HG02763 (cell line): ENCODE results near the gene KHDRBS2.

Experiments
- ATAC-seq: cut with Tn5 transposase; IDR thresholded peaks from one replicate; pipeline ENCODE4 v1.9.1; 2021; ENCODE audit warnings: mild to moderate bottlenecking, moderate library complexity; ENCODE audit not compliant: unreplicated experiment

KHDRBS2 gene

DNA sequence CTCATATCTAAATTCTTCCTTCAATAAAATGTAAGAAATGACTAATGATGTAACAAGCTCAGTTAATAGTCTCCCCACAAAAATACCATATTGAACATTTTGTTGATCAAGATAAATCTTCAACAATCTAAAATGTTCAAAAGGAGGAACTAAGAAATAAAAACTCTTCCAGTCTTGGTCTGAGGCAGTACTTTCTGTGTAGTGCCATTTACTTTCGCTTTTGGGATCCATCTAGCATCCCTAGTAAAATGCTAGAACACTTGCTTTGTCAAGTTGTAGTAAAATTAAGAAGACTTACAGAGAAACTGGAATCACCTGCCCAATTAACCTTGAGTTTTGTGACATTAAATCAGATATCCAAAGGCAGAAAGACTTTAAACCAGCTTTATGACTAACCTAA, 246.4 kb downstream of the KHDRBS2 start:
- ATAC-seq, result no peak

DNA sequence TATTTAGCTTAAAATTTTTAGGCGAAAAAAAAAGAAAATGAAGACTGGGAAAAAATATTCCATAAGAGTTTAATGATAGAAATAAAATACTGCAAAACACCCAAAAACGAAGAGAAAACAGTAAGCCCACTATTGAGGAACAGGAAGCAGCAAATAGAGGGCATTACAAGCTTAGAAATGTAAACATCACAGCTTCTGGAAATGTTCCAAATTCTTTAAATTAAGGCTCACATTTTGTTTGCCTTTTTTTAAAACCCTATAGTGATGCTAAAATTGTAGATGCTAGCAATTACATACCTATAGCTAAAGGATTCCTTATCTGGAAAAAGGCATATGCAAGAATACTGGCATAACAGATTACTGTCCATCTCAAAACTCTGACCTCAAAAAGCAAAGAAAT, 248.6 kb downstream of the KHDRBS2 start:
- no peak for ATAC-seq

DNA sequence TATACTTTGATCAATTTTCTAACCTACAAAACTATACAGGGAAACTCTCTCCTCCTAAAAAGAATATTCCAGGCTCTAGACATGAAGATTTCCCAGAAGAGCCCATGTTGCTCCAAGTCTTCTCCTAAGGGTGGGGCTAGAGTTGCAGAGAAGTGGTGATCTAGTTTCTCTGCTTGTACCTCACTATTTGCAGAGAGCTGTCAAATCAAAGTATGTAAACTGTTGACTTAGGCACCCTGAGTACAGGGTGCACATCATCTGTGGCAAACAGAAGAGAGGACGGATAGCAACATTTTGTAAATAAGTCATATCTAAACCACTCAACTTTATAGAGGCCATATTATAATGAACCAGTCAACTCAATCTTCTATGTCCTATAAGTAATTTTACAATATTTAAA, 250.1 kb downstream of the KHDRBS2 start:
- no peak for ATAC-seq

DNA sequence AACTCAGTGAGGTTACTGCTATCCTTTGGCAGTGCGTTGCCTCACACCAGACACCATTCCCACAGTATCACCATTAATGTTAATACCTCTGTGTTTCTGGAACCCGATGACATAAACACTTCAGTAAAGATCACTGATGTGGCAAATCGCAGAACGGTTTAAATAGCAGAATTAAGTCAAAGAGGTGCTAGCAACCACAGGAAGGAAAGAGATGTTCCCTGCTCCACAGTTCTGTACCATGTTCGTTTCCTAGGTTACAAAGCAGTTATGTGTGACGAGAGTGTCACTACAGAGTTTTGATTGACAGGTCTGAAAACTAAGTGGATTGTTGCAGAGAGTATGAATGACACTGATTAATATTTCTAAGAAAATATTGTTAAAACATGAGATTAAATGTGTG, 272.3 kb downstream of the KHDRBS2 start:
- no peak for ATAC-seq

DNA sequence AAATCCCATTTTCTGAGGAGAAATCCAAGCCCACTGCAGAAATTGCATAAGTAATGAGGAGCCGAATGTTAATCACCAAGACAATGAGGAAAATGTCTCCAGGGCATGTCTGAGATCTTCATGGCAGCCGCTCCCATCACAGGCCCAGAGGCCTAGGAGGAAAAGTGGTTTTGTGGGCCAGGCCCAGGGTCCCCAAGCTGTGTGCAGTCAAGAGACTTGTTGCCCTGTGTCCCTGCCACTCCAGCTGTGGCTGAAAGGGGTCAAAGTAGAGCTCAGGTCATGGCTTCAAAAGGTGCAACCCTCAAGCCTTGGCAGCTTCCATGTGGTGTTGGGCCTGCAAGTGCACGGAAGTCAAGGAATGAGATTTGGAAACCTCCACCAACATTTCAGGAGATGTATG, 276.6 kb downstream of the KHDRBS2 start:
- no peak for ATAC-seq

DNA sequence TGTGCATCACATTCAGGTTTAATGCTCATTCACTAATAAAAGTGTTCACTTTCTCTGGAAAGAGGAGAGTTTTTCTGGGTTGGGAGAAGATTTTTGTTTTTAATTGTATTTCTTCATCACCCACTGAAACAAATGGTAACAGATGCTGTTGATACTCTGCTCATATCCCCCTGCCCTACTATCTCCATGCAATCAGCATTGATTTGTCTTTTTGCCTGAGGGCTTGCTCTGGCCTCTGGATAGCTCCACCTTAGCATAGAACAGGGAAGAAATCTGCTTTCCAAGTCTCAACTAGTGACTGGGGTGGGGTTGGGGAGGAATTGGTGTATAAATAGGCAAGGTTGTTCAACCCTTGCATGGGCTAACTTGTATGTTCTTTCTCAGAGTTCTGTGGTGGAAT, 296.4 kb downstream of the KHDRBS2 start:
- no peak for ATAC-seq

DNA sequence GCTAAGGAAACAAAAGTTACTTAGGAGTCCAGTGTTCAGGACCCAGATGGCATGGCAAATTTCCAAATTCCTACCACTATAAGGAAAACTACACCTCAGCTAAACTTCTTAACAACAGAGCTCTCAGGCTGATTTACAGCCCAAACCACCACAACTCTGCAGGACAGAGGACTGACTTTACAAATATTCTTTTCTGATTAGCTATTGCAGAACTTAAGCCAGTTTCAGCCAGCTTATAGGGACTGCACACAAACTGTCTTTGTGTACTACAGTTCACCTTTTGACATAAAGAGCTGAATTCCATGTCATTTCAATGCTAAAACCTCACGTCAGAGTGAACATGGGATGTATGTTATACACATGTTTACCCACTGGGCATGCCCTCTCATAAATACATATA, 305.4 kb downstream of the KHDRBS2 start:
- ATAC-seq, result no peak

DNA sequence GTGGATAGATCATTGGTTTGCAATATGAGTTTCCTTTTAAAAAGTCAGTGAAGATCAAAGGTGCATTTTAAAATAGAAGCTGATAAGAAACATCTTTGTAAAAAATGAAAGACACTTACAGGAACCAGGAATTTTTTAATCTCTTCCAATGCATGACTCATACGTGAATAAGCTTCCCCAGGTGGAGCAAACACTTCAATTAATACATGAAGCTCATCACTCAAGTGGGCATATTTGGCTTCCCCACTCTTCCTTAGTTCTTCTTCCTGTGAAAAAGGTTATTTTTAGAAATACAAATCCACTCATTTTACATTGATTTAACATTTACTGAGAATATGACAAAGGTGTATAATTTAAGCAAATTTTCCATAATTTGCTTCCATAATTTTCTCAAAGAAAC, 308.1 kb downstream of the KHDRBS2 start:
- ATAC-seq, result no peak

DNA sequence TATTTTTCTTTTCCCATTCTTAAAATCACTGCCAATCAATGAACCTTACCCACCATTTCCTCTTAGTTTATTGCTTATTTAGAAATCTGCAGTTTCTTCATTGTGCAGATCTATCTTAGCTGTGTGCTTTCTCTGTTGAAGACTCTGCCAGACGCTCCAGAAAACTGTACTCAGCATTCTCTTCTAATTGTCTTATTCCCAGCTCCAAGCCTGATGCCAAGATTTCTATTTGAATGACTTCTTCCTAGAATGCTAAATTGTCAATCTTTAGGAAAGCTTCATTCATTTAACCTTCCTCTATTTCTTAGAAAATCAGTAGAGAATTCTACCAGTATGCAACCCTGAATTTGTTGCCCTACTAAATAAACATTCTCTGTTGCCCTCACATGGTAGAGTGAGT, 308.9 kb downstream of the KHDRBS2 start:
- no peak for ATAC-seq

DNA sequence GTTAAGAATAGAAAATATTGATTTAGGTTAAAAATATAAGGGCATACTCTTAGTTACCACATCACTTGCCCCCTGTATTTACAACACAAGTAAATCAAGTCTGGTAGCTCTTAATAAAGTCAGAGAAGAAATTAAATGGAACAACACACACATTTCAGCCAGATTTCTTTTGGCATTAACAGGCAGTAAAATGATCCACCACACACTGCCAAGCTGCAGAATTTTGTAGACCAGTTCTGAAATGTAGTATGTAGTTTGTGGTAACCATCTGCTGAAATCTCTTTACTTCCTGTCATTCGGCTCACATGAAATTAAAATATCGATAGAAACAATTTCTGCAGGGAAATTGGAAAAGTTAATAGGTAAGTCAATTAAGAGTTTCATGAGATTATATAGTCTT, 326.8 kb downstream of the KHDRBS2 start:
- no peak for ATAC-seq

DNA sequence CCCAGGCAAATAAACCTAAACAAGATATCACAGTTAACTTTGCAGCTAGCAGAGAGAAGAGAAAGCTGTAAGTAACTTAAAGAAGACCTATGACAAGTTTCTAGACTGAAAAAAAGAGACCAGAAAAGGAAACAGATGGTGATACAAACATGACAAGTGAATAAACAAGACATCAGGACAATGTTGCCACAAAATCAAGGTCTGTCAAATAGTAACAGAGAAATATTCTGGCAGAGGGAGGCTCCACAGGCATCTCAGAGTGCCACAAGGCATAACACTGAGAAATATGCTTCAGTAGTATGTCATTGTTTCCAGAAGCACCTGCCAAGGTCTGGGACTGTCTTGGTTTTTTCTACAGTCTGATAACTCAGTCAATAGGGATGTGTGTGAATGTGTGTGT, 332.2 kb downstream of the KHDRBS2 start:
- no peak for ATAC-seq

DNA sequence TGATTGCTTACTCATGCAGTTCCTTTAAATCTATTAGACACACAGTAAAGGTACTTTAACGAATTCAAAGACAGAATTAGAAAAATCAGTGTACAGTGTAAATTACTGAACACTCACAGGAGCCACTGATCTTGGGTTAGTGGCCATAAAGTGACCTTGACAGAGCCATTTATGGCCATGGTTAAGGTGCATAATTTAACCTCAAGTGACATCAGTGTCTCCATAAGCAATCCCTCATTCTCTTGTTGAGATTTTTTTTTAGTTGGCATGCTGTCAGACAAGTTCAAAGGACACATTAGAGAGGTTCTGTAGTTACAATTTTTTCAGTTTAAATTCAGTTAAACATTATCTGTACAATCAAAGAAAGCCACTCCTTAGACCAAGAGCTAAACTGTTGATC, 334.4 kb downstream of the KHDRBS2 start:
- no peak for ATAC-seq

DNA sequence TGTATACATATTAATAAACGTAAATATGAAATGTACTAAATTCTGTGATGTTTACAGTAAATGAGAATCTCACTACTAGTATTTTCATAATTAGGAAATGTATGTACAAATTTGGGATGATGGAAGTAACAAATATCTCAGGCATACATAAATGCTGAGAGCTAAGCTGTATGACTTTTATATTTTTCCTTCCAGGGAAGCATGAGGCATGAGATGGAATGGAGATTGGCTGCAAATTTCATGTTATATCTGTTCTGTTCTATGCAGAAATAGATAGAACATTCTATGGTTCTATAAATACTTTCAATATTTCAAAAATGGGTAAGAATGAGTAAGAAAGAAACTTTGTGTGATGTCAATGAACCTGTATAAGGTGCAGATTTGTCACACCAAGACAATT, 335.2 kb downstream of the KHDRBS2 start:
- ATAC-seq, result no peak

DNA sequence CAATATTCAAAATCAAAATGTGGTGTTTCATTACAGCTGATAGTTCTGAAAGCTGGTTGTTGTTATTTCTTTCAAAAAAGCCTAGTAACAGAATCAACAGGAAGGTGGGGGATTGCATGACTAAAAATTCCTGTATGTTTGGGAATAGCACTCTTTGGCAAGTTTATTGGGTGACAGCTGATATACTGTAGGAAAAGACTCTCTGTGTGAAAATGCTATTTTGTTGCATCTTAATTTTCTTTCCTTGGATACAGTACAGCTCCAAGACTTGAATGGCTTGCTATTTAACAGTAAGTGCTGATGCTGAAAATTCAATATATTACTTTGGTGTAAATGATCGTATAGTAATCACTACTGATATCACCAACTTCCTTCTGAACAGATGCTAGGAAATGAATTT, 336.1 kb downstream of the KHDRBS2 start:
- ATAC-seq, result no peak

DNA sequence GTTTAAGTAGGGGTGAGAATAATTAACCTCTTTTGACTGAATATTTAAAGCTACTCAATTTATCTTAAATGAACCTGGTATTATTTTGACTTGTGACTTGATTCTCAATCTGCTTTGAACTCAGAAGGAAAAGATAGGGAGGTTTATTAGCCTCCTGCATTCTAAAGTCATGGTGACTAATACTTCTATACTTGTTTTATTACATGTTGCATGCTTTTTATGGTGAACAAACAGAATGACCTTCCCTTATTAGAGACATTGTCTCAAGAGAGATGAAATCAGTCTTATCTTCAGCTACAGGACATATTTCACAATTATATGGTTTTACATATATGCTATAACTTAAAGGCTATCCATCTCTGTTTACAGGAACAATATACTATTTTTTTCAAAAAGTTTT, 336.9 kb downstream of the KHDRBS2 start:
- ATAC-seq, result no peak

DNA sequence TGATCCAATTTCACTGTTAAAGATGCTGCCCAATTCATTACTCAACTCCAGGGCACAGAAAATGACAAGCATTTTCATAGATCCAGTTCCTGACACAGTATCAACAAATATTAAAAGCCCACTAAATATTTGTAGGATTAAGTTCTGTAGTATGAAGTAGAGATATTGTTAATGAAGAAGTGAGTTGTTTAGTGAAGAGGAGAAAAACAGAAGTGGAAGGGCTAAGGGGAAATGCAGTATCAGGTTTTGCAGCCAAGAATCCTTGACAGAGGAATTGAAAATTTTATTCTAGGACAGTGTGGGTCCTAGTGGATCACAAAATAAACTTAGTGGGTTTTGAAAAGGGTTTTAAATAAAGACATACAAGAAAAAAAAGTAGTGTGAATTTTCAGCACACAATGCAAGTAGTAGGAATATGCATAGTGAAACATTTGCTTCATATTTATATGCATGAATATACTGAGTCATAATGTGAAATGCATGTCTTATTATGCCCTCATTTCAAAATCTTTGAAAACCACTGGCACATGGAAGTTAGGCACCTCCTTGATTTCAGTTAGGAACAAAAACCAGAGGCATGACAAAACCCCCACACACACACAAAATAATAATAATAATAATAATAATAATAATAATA, 338.6 kb downstream of the KHDRBS2 start:
- no peak for ATAC-seq

DNA sequence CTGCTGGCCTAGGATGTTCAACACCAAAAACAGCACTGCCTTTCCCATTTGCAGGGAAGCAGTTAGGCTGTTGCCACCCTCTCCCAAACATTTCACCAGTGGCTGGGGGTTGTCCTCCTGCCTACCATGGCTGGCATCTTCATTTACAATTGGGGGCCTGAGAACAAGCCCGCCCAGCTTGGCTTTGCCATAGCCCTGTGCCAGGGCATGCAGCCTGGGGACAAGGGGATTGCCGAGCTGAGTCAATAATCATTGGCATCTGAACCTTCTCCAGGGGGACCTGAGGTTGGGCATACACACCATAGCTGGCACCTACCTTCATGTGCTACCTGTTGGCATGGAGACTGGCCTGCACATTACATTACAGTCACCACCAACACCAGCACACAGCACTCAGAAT, 345.1 kb downstream of the KHDRBS2 start:
- ATAC-seq, result no peak

DNA sequence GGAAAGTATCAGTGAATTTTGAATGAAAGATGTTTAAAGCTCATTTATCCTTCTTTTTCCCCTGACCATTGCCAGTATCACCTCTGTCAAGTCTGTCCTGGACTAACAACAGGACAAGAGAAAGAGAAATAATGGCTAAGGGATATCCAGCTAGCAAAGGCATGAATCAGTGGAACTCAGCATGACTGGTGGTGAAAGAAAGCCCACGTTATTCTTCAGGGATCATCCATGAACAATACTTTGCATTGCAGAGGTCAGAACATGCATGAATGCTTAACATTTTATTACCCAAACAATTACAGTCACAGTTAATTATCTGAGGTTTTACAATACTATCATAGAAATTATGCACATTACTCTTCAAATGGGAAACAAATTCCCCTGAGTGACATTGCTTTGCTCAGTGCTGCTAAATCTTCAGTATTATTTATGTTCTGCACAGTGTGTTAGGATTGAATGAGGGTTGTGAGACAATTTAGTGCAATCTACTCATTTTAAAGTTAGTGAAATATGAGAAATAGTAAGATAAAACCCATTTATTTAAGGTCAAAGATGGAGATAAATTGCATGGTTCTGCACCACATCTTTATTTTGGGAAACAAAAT, 350.7 kb downstream of the KHDRBS2 start:
- no peak for ATAC-seq

DNA sequence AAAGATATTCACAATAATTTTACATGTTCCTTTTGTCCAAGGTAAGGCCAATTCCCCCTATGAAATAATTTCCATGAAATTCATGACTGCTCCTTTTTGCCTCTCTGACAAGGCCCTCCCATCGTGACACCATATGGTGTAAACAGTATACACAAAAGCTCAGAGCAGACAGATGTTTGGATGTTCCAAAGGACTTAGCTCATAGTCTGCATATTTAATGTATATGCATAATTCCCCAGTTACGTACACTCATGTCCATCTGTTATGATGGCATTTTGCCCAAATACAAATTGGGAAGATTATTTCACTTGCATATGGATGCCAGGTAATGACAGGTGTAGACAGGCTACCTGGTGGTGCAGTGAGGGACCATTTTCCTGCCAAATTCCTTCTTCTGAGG, 376.5 kb downstream of the KHDRBS2 start:
- ATAC-seq, result no peak

DNA sequence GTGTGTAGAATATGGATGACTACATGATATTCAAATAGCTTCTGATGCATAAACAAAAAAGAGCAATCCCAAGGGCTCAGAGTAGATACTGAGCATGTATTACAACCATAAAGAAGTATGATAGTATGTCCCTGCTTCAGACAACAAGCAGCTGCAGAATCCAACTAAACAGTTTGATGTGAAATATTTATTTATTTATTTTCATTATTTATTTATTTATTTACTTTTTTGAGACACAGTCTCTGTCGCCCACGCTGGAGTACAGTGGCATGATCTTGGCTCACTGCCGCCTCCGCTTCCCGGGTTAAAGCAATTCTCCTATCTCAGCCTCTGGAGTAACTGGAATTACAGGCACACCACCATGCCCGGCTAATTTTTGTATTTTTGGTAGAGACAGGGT, 384.3 kb downstream of the KHDRBS2 start:
- ATAC-seq, result no peak

DNA sequence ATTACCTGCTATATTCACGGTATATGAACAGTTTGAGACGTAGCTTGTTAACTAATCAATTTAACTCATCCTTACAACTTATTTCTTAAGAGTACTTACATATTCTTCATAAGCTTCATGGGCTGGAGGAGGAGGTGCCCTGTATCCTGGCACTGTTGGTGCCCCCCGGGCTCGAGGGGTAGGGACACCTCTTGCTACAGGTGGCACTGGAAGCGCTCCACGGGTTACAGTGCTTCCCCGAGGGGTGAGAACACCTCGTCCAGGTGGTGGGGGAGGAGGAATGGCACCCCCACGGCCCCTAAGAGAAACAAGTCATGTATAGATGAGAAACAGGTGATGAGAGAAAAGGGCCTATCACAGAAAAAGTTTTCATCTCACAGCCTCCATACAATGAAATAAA, 391.5 kb downstream of the KHDRBS2 start:
- no peak for ATAC-seq

DNA sequence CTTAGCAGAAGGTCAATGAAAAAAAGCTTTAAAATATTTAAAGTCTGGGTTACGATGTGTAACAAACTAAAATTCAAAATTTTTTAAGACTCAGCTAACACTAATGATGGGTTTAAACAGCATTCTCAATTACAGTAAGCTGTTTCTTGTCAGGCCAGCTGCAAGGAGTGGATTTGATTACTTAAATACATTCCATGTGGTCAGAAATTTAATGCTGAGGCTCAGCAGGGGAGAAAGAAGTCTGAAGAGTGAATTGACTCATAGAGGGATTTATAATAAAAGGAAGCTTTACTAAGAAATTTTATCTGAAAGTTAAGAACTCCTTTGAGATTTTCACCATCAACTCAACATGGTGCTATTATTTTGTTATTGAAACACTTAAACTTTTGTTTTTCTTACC, 398.6 kb downstream of the KHDRBS2 start:
- ATAC-seq, result no peak

DNA sequence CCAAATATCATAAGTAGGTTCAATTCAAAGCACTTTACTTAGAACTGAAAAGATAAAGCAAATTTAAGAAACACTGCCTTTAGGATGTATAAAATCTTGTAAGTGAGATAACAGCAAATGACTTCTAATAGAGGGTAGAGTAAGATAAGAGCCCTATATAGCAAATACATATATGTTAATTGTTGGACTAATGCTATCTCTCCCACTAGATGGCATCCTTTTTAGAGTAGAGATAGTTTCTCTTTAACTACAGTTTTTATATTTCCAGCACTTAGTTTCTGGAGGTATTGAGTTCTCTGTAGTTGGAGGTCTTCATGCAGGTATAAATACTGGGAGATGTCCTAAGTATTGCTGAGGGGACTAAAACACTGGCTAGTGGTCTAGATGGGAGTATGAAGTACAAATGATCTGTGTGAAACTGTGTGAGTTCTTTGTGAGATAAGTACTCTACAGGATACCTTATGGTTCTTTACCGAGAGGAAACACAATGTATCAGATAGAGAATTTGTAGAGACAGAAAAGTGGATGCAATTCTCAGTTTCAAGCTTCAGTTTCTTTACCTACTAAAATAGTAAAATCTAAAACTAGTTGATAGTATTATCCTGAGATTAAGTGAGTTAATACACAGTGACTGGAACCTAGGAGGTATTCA, 399.3 kb downstream of the KHDRBS2 start:
- ATAC-seq, result no peak
